Measurements from ENCODE around the gene ELFN1.
"Not testable (repeated sequence)": the region's sequence is repeated elsewhere in the genome, so short reads cannot be mapped to it uniquely, and the experiment has no call there.

The ELFN1 gene

DNA sequence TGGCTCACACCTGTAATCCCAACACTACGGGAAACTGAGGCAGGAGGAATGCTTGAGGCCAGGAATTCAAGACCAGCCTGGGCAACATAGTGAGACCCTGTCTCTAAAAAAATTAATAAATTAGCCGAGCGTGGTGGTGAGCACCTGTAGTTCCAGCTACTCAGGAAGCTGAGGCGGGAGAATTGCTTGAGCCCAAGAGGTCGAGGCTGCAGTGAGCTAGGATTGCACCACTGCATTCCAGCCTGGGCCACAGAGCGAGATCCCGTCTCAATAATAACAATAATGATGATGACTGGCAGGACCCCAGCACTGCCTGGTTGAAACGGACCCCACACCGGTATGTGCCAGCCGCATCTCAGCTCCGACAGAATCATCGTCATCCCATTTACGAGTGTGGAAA is 93.0 kb downstream of the ELFN1 start:
- no peaks in the 10 kb centered on the region for H3K9me3 ChIP-seq (ENCODE audit: control insufficient read depth, low read length)
- H3K4me3 ChIP-seq (ENCODE audit: low read length): no peak overlapping the region
- no peak for DNase-seq (ENCODE audit: low read depth)

GRCh38 chr7:1763911-1764310 is 93.8 kb downstream of the ELFN1 start:
- H3K9ac ChIP-seq (ENCODE audit: low read length); H3K9me3 ChIP-seq (ENCODE audit: control insufficient read depth, low read length); H3K4me3 ChIP-seq (ENCODE audit: low read length); H3K4me1 ChIP-seq (ENCODE audit: control insufficient read depth, insufficient read depth, low read length); DNase-seq (ENCODE audit: low read depth); H3K36me3 ChIP-seq (ENCODE audit: control insufficient read depth, insufficient read depth, low read length, severe bottlenecking): not testable (repeated sequence)
- peaks cover 20% of the 10 kb centered on the region for H3K27me3 ChIP-seq (replicated peaks; ENCODE audit: control insufficient read depth, insufficient read depth, low read length)

More for the DNA sequence above, 93.0 kb downstream of the ELFN1 start:
- H3K4me1 ChIP-seq (ENCODE audit: control insufficient read depth, insufficient read depth, low read length): no peaks in the 10 kb centered on the region
- H3K9ac ChIP-seq (ENCODE audit: low read length): no peak overlapping the region
- no peaks in the 10 kb centered on the region for H3K36me3 ChIP-seq (ENCODE audit: control insufficient read depth, insufficient read depth, low read length, severe bottlenecking)
- peaks cover 21% of the 10 kb centered on the region for H3K27me3 ChIP-seq (replicated peaks; ENCODE audit: control insufficient read depth, insufficient read depth, low read length)

GRCh38 chr7:1765336-1765735 is 95.3 kb downstream of the ELFN1 start:
- Histone ChIP-seq H3K4me3 (ENCODE audit: low read length) (no peak overlapping the region), H3K9me3 (ENCODE audit: control insufficient read depth, low read length) (no peaks in the 10 kb centered on the region), H3K36me3 (ENCODE audit: control insufficient read depth, insufficient read depth, low read length, severe bottlenecking) (no peaks in the 10 kb centered on the region), H3K9ac (ENCODE audit: low read length) (no peak overlapping the region), H3K27me3 (replicated peaks; ENCODE audit: control insufficient read depth, insufficient read depth, low read length) (peaks cover 20% of the 10 kb centered on the region), H3K4me1 (ENCODE audit: control insufficient read depth, insufficient read depth, low read length) (no peaks in the 10 kb centered on the region)
- DNase-seq (ENCODE audit: low read depth): no peak

- Histone ChIP-seq H3K36me3 (ENCODE audit: control insufficient read depth, insufficient read depth, low read length, severe bottlenecking) (no peaks in the 10 kb centered on the region), H3K9ac (ENCODE audit: low read length) (no peak overlapping the region), H3K4me3 (ENCODE audit: low read length) (no peak overlapping the region), H3K9me3 (ENCODE audit: control insufficient read depth, low read length) (no peaks in the 10 kb centered on the region), H3K27me3 (replicated peaks; ENCODE audit: control insufficient read depth, insufficient read depth, low read length) (peaks cover 16% of the 10 kb centered on the region), H3K4me1 (ENCODE audit: control insufficient read depth, insufficient read depth, low read length) (no peaks in the 10 kb centered on the region)
- no peak for DNase-seq (ENCODE audit: low read depth)
Measured at GRCh38 chr7:1767524-1767923, 97.4 kb downstream of the ELFN1 start.

DNA sequence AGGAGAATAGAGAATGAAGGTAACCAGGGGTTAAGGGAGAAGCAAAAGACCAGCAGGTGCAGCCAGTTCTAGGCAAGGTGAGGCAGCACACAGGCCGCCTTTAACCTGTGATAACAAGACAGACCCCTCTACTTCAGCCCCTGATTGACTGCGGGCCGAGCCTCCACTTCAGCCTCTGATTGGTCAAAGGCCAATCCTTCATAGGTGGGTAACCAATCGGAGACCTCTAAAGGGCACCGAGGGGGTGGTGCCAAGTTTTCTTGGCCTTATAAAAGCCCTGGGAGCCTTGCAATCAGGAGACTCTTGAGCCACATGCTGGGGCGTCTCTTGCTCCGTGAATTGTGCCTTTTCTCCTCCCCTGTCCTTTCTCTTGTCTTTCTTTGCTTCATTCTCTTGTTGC is 98.8 kb downstream of the ELFN1 start:
- no peak overlapping the region for H3K9ac ChIP-seq (ENCODE audit: low read length)
- H3K9me3 ChIP-seq (ENCODE audit: control insufficient read depth, low read length): no peaks in the 10 kb centered on the region
- H3K27me3 ChIP-seq (replicated peaks; ENCODE audit: control insufficient read depth, insufficient read depth, low read length): peaks cover 16% of the 10 kb centered on the region
- H3K36me3 ChIP-seq (ENCODE audit: control insufficient read depth, insufficient read depth, low read length, severe bottlenecking): no peaks in the 10 kb centered on the region
- DNase-seq (ENCODE audit: low read depth): no peak
- no peaks in the 10 kb centered on the region for H3K4me1 ChIP-seq (ENCODE audit: control insufficient read depth, insufficient read depth, low read length)
- H3K4me3 ChIP-seq (ENCODE audit: low read length): no peak overlapping the region

- Histone ChIP-seq H3K9ac (ENCODE audit: low read length) (no peak overlapping the region), H3K27me3 (replicated peaks; ENCODE audit: control insufficient read depth, insufficient read depth, low read length) (peaks cover 16% of the 10 kb centered on the region), H3K4me3 (ENCODE audit: low read length) (no peak overlapping the region), H3K4me1 (ENCODE audit: control insufficient read depth, insufficient read depth, low read length) (no peaks in the 10 kb centered on the region), H3K9me3 (ENCODE audit: control insufficient read depth, low read length) (no peaks in the 10 kb centered on the region), H3K36me3 (ENCODE audit: control insufficient read depth, insufficient read depth, low read length, severe bottlenecking) (no peaks in the 10 kb centered on the region)
- DNase-seq (ENCODE audit: low read depth): no peak
Measured at GRCh38 chr7:1769286-1770200, 99.5 kb downstream of the ELFN1 start.

- Histone ChIP-seq H3K9ac (ENCODE audit: low read length) (no peak overlapping the region), H3K9me3 (ENCODE audit: control insufficient read depth, low read length) (peaks cover 6% of the 10 kb centered on the region), H3K36me3 (ENCODE audit: control insufficient read depth, insufficient read depth, low read length, severe bottlenecking) (no peaks in the 10 kb centered on the region), H3K27me3 (replicated peaks; ENCODE audit: control insufficient read depth, insufficient read depth, low read length) (peaks cover 16% of the 10 kb centered on the region), H3K4me1 (ENCODE audit: control insufficient read depth, insufficient read depth, low read length) (no peaks in the 10 kb centered on the region), H3K4me3 (ENCODE audit: low read length) (no peak overlapping the region)
- DNase-seq (ENCODE audit: low read depth): no peak
Measured at GRCh38 chr7:1770331-1770730, 100.3 kb downstream of the ELFN1 start.

- Histone ChIP-seq H3K9ac (ENCODE audit: low read length) (no peak overlapping the region), H3K4me3 (ENCODE audit: low read length) (no peak overlapping the region), H3K27me3 (replicated peaks; ENCODE audit: control insufficient read depth, insufficient read depth, low read length) (no peaks in the 10 kb centered on the region), H3K36me3 (ENCODE audit: control insufficient read depth, insufficient read depth, low read length, severe bottlenecking) (no peaks in the 10 kb centered on the region), H3K4me1 (ENCODE audit: control insufficient read depth, insufficient read depth, low read length) (no peaks in the 10 kb centered on the region), H3K9me3 (ENCODE audit: control insufficient read depth, low read length) (peaks cover 26% of the 10 kb centered on the region)
- no peak for DNase-seq (ENCODE audit: low read depth)
Measured at GRCh38 chr7:1775389-1775788, 105.3 kb downstream of the ELFN1 start.

- Histone ChIP-seq H3K4me1 (ENCODE audit: control insufficient read depth, insufficient read depth, low read length) (no peaks in the 10 kb centered on the region), H3K36me3 (ENCODE audit: control insufficient read depth, insufficient read depth, low read length, severe bottlenecking) (no peaks in the 10 kb centered on the region), H3K9ac (ENCODE audit: low read length) (no peak overlapping the region), H3K9me3 (ENCODE audit: control insufficient read depth, low read length) (peaks cover 26% of the 10 kb centered on the region), H3K4me3 (ENCODE audit: low read length) (no peak overlapping the region), H3K27me3 (replicated peaks; ENCODE audit: control insufficient read depth, insufficient read depth, low read length) (no peaks in the 10 kb centered on the region)
- no peak for DNase-seq (ENCODE audit: low read depth)
Measured at GRCh38 chr7:1777122-1777521, 107.0 kb downstream of the ELFN1 start.

DNA sequence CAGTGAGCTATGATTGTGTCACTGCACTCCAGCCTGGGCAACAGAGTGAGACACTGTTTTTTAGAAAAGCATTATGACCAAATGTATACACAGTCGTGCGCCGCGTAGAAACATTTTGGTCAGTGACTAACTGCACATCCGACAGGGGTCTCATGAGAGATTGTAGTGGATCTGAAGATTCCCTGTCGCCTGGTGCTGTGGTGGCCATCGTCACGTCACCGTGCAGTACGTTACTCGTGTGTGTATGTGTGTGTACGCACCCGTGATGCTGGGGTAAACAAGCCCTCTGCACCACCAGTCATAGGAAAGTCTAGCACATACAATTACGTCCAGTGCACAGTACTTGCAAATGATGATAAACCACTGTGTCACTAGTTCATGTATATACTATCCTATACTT is 109.4 kb downstream of the ELFN1 start:
- Histone ChIP-seq H3K9ac (ENCODE audit: low read length) (no peak overlapping the region), H3K9me3 (ENCODE audit: control insufficient read depth, low read length) (peaks cover 26% of the 10 kb centered on the region), H3K4me1 (ENCODE audit: control insufficient read depth, insufficient read depth, low read length) (no peaks in the 10 kb centered on the region), H3K27me3 (replicated peaks; ENCODE audit: control insufficient read depth, insufficient read depth, low read length) (no peaks in the 10 kb centered on the region), H3K36me3 (ENCODE audit: control insufficient read depth, insufficient read depth, low read length, severe bottlenecking) (no peaks in the 10 kb centered on the region), H3K4me3 (ENCODE audit: low read length) (no peak overlapping the region)
- no peak for DNase-seq (ENCODE audit: low read depth)

DNA sequence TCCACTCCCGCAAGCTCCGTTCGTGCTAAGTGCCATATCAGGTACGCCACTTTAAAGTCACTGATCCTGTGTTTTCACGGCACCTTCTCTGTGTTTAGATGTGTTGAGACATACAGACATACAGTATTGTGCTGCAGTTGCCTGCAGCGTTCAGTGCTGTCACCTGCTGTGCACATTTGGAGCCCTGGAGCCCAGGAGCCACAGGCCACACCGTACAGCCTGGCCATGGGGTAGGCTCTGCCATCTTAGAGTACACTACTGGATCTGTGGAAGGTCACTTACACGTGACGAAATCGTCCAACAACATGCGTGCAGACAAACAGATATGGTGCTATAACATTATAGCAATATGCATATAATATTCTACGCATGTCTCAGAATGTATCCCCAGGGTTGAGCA is 111.3 kb downstream of the ELFN1 start:
- H3K9ac ChIP-seq (ENCODE audit: low read length): no peak overlapping the region
- no peak overlapping the region for H3K4me3 ChIP-seq (ENCODE audit: low read length)
- H3K4me1 ChIP-seq (ENCODE audit: control insufficient read depth, insufficient read depth, low read length): no peaks in the 10 kb centered on the region
- no peaks in the 10 kb centered on the region for H3K27me3 ChIP-seq (replicated peaks; ENCODE audit: control insufficient read depth, insufficient read depth, low read length)
- H3K36me3 ChIP-seq (ENCODE audit: control insufficient read depth, insufficient read depth, low read length, severe bottlenecking): no peaks in the 10 kb centered on the region
- DNase-seq (ENCODE audit: low read depth): no peak
- H3K9me3 ChIP-seq (ENCODE audit: control insufficient read depth, low read length): peaks cover 20% of the 10 kb centered on the region

DNA sequence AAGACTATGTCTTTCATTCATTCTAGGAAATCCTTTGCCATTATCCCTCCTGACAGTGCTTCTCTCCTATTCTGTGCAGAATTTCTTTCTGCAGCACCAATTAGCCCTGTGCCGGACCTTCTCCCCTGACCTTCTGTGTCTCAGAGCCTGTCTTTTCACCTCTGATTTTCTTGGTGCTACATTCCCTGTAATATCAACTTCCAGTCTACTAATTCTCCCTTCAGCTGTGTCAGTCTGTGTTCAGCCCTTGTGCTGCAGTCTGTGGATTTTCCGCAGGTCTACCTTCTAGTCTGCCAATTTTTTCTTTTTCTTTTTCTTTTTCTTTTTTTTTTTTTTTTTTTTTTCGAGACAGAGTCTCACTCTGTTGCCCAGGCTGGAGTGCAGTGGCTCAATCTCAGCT is 115.8 kb downstream of the ELFN1 start:
- Histone ChIP-seq H3K27me3 (replicated peaks; ENCODE audit: control insufficient read depth, insufficient read depth, low read length) (no peaks in the 10 kb centered on the region), H3K4me3 (ENCODE audit: low read length) (no peak overlapping the region), H3K9ac (ENCODE audit: low read length) (no peak overlapping the region), H3K9me3 (ENCODE audit: control insufficient read depth, low read length) (peaks cover 6% of the 10 kb centered on the region), H3K36me3 (ENCODE audit: control insufficient read depth, insufficient read depth, low read length, severe bottlenecking) (no peaks in the 10 kb centered on the region), H3K4me1 (ENCODE audit: control insufficient read depth, insufficient read depth, low read length) (no peaks in the 10 kb centered on the region)
- DNase-seq (ENCODE audit: low read depth): no peak
